K562 (cell line): ENCODE results near the gene FGR. TPM values are rescaled to one million over a fixed set of nuclear protein-coding genes. Genes with fewer than 3 reads are reported as not detected.
A peak's percentile ranks its signal among the peaks of the same experiment; 100 is the strongest.

Experiments
- CCNT2 ChIP-seq: IDR thresholded peaks from 2 replicates; pipeline ENCODE4 v1.6.1; 2011; ENCODE audit warnings: borderline replicate concordance, low read depth, mild to moderate bottlenecking, moderate library complexity, mixed read lengths, low read length; ENCODE audit not compliant: insufficient read length; ENCODE audit errors: extremely low read depth
- CTBP1 ChIP-seq: fragments of 450-650 bp; IDR thresholded peaks from 2 replicates; pipeline ENCODE4 v1.6.1; 2016; ENCODE audit warnings: borderline replicate concordance
- ELF4 ChIP-seq: fragments of 450-650 bp; formaldehyde crosslinking; IDR thresholded peaks from 2 replicates; pipeline ENCODE4 v1.4.0; 2022; ENCODE audit warnings: missing genetic modification characterization
- GATAD2B ChIP-seq: fragments of 450-650 bp; IDR thresholded peaks from 2 replicates; pipeline ENCODE4 v1.6.1; 2017; ENCODE audit warnings: mild to moderate bottlenecking, borderline replicate concordance
- HBP1 ChIP-seq: fragments of 450-650 bp; formaldehyde crosslinking; IDR thresholded peaks from 2 replicates; pipeline ENCODE4 v1.4.0; 2022; ENCODE audit warnings: missing genetic modification characterization
- MCM2 ChIP-seq: fragments of 450-650 bp; IDR thresholded peaks from 2 replicates; pipeline ENCODE4 v1.6.1; 2017; ENCODE audit warnings: low read depth, mild to moderate bottlenecking
- MTA2 ChIP-seq: fragments of 450-650 bp; IDR thresholded peaks from 2 replicates; pipeline ENCODE4 v1.6.1; 2016; ENCODE audit warnings: low read depth
- NR4A1 ChIP-seq, 2 experiments: fragments of 250-450 bp in 1 of 2; fragments of 450-650 bp in 1 of 2; sonication (Bioruptor Pico) in 1 of 2; IDR thresholded peaks; 2 replicates each; pipeline versions ENCODE4 v1.4.0 to v1.6.1; 2016 to 2020; ENCODE audit warnings: mild to moderate bottlenecking in 2 of 2, missing compliant biosample characterization in 1 of 2, missing genetic modification characterization in 1 of 2, moderate library complexity in 1 of 2
- NRF1 ChIP-seq, 2 experiments: fragments of 450-650 bp; IDR thresholded peaks in 1 of 2; conservative IDR thresholded peaks in 1 of 2; 2 replicates each; pipeline ENCODE4 v1.6.1; 2014; ENCODE audit warnings: mild to moderate bottlenecking in 2 of 2
- POLR3A ChIP-seq: IDR thresholded peaks from 2 replicates; pipeline ENCODE4 v1.6.1; 2011; ENCODE audit warnings: borderline replicate concordance, mild to moderate bottlenecking, moderate library complexity; ENCODE audit not compliant: insufficient read length, insufficient read depth; ENCODE audit errors: extremely low read depth
- SIRT6 ChIP-seq: IDR thresholded peaks from one replicate; pipeline ENCODE4 v1.6.1; 2012; ENCODE audit warnings: low read depth, mild to moderate bottlenecking, control low read depth, inconsistent platforms, low read length, moderate library complexity
- SMAD1 ChIP-seq: fragments of 150-350 bp; IDR thresholded peaks from 2 replicates; pipeline ENCODE4 v1.6.1; 2014; ENCODE audit warnings: low read length, low read depth; ENCODE audit not compliant: partially characterized antibody
- SMARCA5 ChIP-seq: fragments of 450-650 bp; IDR thresholded peaks from 2 replicates; pipeline ENCODE4 v1.6.1; 2016
- TCF7L2 ChIP-seq: fragments of 150-350 bp; IDR thresholded peaks from 2 replicates; pipeline ENCODE4 v1.6.1; 2016; ENCODE audit warnings: low read depth, mild to moderate bottlenecking, low read length, moderate library complexity
- WHSC1 ChIP-seq: IDR thresholded peaks from one replicate; pipeline ENCODE4 v1.6.1; 2012; ENCODE audit warnings: low read length, control low read depth, inconsistent platforms
- ZNF175 ChIP-seq: fragments of 200-800 bp; sonication (Bioruptor generic); IDR thresholded peaks from 2 replicates; pipeline ENCODE4 v1.6.1; 2016; ENCODE audit warnings: low read depth, mild to moderate bottlenecking, missing genetic modification characterization, missing compliant biosample characterization
- ZNF232 ChIP-seq: sonication (generic); formaldehyde crosslinking; IDR thresholded peaks from 2 replicates; pipeline ENCODE4 v1.8.0; 2022; ENCODE audit warnings: mild to moderate bottlenecking, missing genetic modification reagents
- ZNF277 ChIP-seq: fragments of 250-450 bp; sonication (Bioruptor Pico); IDR thresholded peaks from 2 replicates; pipeline ENCODE4 v1.8.0; 2022; ENCODE audit warnings: inconsistent platforms, mild to moderate bottlenecking, moderate library complexity, borderline replicate concordance
- ZNF282 ChIP-seq: sonication (generic); formaldehyde crosslinking; IDR thresholded peaks from 2 replicates; pipeline ENCODE4 v1.8.1; 2023; ENCODE audit warnings: missing genetic modification reagents
- ZNF551 ChIP-seq: fragments of 250-450 bp; sonication (Bioruptor Pico); IDR thresholded peaks from 2 replicates; pipeline ENCODE4 v1.5.0; 2021; ENCODE audit warnings: mild to moderate bottlenecking, moderate library complexity
- polyA plus RNA-seq, 8 experiments: library from polyadenylated mRNA; depleted of rRNA in 4 of 8; stranded (reverse) in 5 of 8; unstranded in 3 of 8; fragments of >200 nt; fragmentation: Nextera tagmentation in 2 of 8; fragmentation: Illumina TruSeq in 1 of 8; extraction: Ambion mirVana in 2 of 8; extraction: Trizol in 1 of 8; gene quantifications; 2 replicates each; pipeline versions ENCODE4 v1.2.1 to v1.2.3, GENCODE V29; 2011 to 2014; ENCODE audit warnings: inconsistent platforms in 1 of 8, missing spikeins in 1 of 8
- total RNA-seq, 7 experiments: library from RNA; depleted of rRNA in 6 of 7; stranded (reverse); fragments of >200 nt in 6 of 7; fragmentation: Illumina TruSeq in 2 of 7; extraction: Trizol in 2 of 7; gene quantifications; 2 replicates each; pipeline versions ENCODE4 v1.2.1 to v1.2.3, GENCODE V29; 2011 to 2021; ENCODE audit warnings: low replicate concordance in 1 of 7
- TF ChIP-seq, protein P1 (sequence below), 2 experiments: fragments of 450-650 bp in 1 of 2; sonication (generic) in 1 of 2; formaldehyde crosslinking in 1 of 2; IDR thresholded peaks in 1 of 2; conservative IDR thresholded peaks in 1 of 2; 2 replicates each; pipeline versions ENCODE4 v1.6.1 to v1.8.1; 2016 to 2023; ENCODE audit warnings: mild to moderate bottlenecking in 2 of 2, moderate library complexity in 2 of 2, inconsistent platforms in 1 of 2, missing genetic modification reagents in 1 of 2
- TF ChIP-seq, protein P2 (sequence below), 2 experiments: fragments of 450-650 bp; conservative IDR thresholded peaks; 2 replicates each; pipeline ENCODE4 v1.6.1; 2017; ENCODE audit warnings: mild to moderate bottlenecking in 2 of 2, moderate library complexity in 2 of 2

The FGR gene
- total and polyA plus RNA-seq, 9 of the 15 experiments (the other 6 are each of a cell fraction or from before 2014, with no cell fraction given): 0.04 to 0.11 TPM; not detected in 7

GRCh38 chr1:27659497-27660299, 24.7 kb upstream of the FGR start (continued):
- no peak for TF ChIP-seq HBP1 (CRISPR knock-in tag)
- TF ChIP-seq ZNF282 (CRISPR knock-in tag): no peak
- no peak for TF ChIP-seq ZNF232 (CRISPR knock-in tag)
- TF ChIP-seq, protein P1, sequence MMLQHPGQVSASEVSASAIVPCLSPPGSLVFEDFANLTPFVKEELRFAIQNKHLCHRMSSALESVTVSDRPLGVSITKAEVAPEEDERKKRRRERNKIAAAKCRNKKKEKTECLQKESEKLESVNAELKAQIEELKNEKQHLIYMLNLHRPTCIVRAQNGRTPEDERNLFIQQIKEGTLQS (IDR thresholded peaks at IDR 0.05): peak; percentile 74
- TF ChIP-seq, protein P1 (CRISPR knock-in tag; conservative IDR thresholded peaks at IDR 0.05): no peak
- peak; percentile 58 for TF ChIP-seq CCNT2
- no peak for TF ChIP-seq MCM2
- TF ChIP-seq ZNF277: no peak
- no peak for TF ChIP-seq NR4A1 (CRISPR knock-in tag; IDR thresholded peaks at IDR 0.05)
- no peak for TF ChIP-seq NR4A1 (tag; IDR thresholded peaks at IDR 0.05)
- no peak for TF ChIP-seq POLR3A
- TF ChIP-seq ZNF175 (CRISPR knock-in tag): no peak
- TF ChIP-seq NRF1 (conservative IDR thresholded peaks at IDR 0.05 in 1 of 2, IDR thresholded peaks at IDR 0.05 in 1 of 2): peak; percentile 32 to 50; a peak in 3 of 4 replicates
- no peak for TF ChIP-seq SMAD1
- TF ChIP-seq CTBP1: peak; percentile 14; the same call in 1 of the 2 replicates
- no peak for TF ChIP-seq SIRT6
- peak; percentile 45; the same call in 1 of the 2 replicates for TF ChIP-seq ELF4 (CRISPR knock-in tag)
- no peak for TF ChIP-seq WHSC1
- no peak for TF ChIP-seq ZNF551 (CRISPR knock-in tag)
- TF ChIP-seq SMARCA5: 0 out of 2 replicates have a peak, but pooled peaks have one; percentile 30
- no peak for TF ChIP-seq MTA2
- TF ChIP-seq, protein P2, sequence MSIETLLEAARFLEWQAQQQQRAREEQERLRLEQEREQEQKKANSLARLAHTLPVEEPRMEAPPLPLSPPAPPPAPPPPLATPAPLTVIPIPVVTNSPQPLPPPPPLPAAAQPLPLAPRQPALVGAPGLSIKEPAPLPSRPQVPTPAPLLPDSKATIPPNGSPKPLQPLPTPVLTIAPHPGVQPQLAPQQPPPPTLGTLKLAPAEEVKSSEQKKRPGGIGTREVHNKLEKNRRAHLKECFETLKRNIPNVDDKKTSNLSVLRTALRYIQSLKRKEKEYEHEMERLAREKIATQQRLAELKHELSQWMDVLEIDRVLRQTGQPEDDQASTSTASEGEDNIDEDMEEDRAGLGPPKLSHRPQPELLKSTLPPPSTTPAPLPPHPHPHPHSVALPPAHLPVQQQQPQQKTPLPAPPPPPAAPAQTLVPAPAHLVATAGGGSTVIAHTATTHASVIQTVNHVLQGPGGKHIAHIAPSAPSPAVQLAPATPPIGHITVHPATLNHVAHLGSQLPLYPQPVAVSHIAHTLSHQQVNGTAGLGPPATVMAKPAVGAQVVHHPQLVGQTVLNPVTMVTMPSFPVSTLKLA (conservative IDR thresholded peaks at IDR 0.05): peak in 1 of 2 experiments; percentile 42; a peak in 2 of 4 replicates
- TF ChIP-seq TCF7L2: no peak
- TF ChIP-seq GATAD2B: no peak
